Measurements from ENCODE around the gene ZNF76.

GRCh38 chr6:35272005-35272404, 12.5 kb downstream of the ZNF76 start:
- TF ChIP-seq CTCF (conservative IDR thresholded peaks at IDR 0.05) (no peak), EZH2 (IDR thresholded peaks at IDR 0.05; ENCODE audit: low read depth) (no peak)
